IMR-90 (cell line): ENCODE results near the gene MEN1. TPM values are rescaled to one million over a fixed set of nuclear protein-coding genes. Genes with fewer than 3 reads are reported as not detected.

ENCODE experiments used
- ATAC-seq: fragments of 200-7000 bp; cut with Tn5 transposase; 2 replicates; pipeline ENCODE4 v1.9.1; 2020; ENCODE audit warnings: low read depth, mild to moderate bottlenecking, moderate library complexity
- BruUV-seq: library from RNA; stranded (reverse); fragments of 400-500 nt; replicated peaks from 2 replicates; lab custom pipeline; 2021; lab: Mats Ljungman, UMichigan
- CTCF ChIA-PET: fragments of 300-600 bp; formaldehyde crosslinking; extraction: SDS; loops from one replicate; lab custom pipeline; 2021; ENCODE audit warnings: antibody characterized with exemption; lab: Yijun Ruan, JAX
- POLR2A ChIA-PET: fragments of 300-600 bp; sonication (Branson Sonifier 250); formaldehyde crosslinking; loops from one replicate; lab custom pipeline; 2022; ENCODE audit warnings: antibody characterized with exemption; ENCODE audit not compliant: unreplicated experiment; lab: Charles Lee
- DNase-seq: peaks from one replicate; pipeline ENCODE4 v3.0.0; 2013
- H2AFZ ChIP-seq: replicated peaks from 2 replicates; pipeline ENCODE3; 2013; ENCODE audit warnings: low read length, mild to moderate bottlenecking; ENCODE audit not compliant: poor library complexity
- H2AK5ac ChIP-seq: 2 replicates; pipeline ENCODE4 v1.6.1; 2013; ENCODE audit warnings: low read depth, low read length, inconsistent platforms
- H2AK9ac ChIP-seq: replicated peaks from 2 replicates; pipeline ENCODE3; 2013; ENCODE audit warnings: mild to moderate bottlenecking, low read depth, low read length, moderate library complexity; ENCODE audit not compliant: poor library complexity
- H2BK120ac ChIP-seq: 2 replicates; pipeline ENCODE4 v1.6.1; 2013; ENCODE audit warnings: low read depth, low read length, inconsistent platforms
- H2BK15ac ChIP-seq: 3 replicates; pipeline ENCODE4 v1.6.1; 2013; ENCODE audit warnings: low read depth, low read length, inconsistent platforms
- H2BK20ac ChIP-seq: 2 replicates; pipeline ENCODE4 v1.6.1; 2013; ENCODE audit warnings: low read depth, mild to moderate bottlenecking, inconsistent platforms, low read length, moderate library complexity
- H2BK5ac ChIP-seq: 2 replicates; pipeline ENCODE4 v1.6.1; 2013; ENCODE audit warnings: mild to moderate bottlenecking, low read depth, low read length, inconsistent platforms; ENCODE audit not compliant: poor library complexity, severe bottlenecking
- H3K14ac ChIP-seq: replicated peaks from 2 replicates; pipeline ENCODE4 v1.6.1; 2013; ENCODE audit warnings: low read depth, low read length, inconsistent platforms
- H3K18ac ChIP-seq: 2 replicates; pipeline ENCODE4 v1.6.1; 2013; ENCODE audit warnings: low read depth, low read length, control low read depth
- H3K23ac ChIP-seq: 2 replicates; pipeline ENCODE4 v1.6.1; 2013; ENCODE audit warnings: low read depth, low read length, inconsistent platforms
- H3K27ac ChIP-seq: 2 replicates; pipeline ENCODE4 v1.5.1; 2013; ENCODE audit warnings: mild to moderate bottlenecking, control low read depth, low read length; ENCODE audit not compliant: insufficient read depth
- H3K27me3 ChIP-seq: 2 replicates; pipeline ENCODE4 v1.6.1; 2013; ENCODE audit warnings: low read length; ENCODE audit not compliant: control insufficient read depth, insufficient read depth
- H3K36me3 ChIP-seq: 2 replicates; pipeline ENCODE4 v1.6.1; 2013; ENCODE audit warnings: low read length, mixed read lengths; ENCODE audit not compliant: control insufficient read depth, insufficient read depth
- H3K4ac ChIP-seq: 2 replicates; pipeline ENCODE4 v1.6.1; 2013; ENCODE audit warnings: low read depth, low read length, inconsistent platforms
- H3K4me1 ChIP-seq: 2 replicates; pipeline ENCODE4 v1.6.1; 2013; ENCODE audit warnings: low read length, mixed read lengths; ENCODE audit not compliant: control insufficient read depth, insufficient read depth
- H3K4me2 ChIP-seq: 2 replicates; pipeline ENCODE4 v1.6.1; 2013; ENCODE audit warnings: low read depth, mild to moderate bottlenecking, control low read depth, low read length, moderate library complexity
- H3K4me3 ChIP-seq: 2 replicates; pipeline ENCODE4 v1.5.1; 2013; ENCODE audit warnings: low read depth, mild to moderate bottlenecking, control low read depth, low read length, moderate library complexity; ENCODE audit not compliant: insufficient read depth
- H3K56ac ChIP-seq: 2 replicates; pipeline ENCODE4 v1.6.1; 2013; ENCODE audit warnings: low read length, inconsistent platforms; ENCODE audit not compliant: insufficient read depth; ENCODE audit errors: extremely low read depth
- H3K79me1 ChIP-seq, 2 experiments: 2 replicates each; pipeline ENCODE4 v1.6.1; 2013; ENCODE audit warnings: low read length in 2 of 2, inconsistent platforms in 1 of 2, low read depth in 1 of 2
- H3K9ac ChIP-seq: 2 replicates; pipeline ENCODE4 v1.6.1; 2013; ENCODE audit warnings: low read depth, low read length, control low read depth
- H3K9me1 ChIP-seq: 2 replicates; pipeline ENCODE4 v1.6.1; 2013; ENCODE audit warnings: low read length, inconsistent platforms; ENCODE audit not compliant: insufficient read depth
- H3K9me3 ChIP-seq: 2 replicates; pipeline ENCODE4 v1.6.1; 2013; ENCODE audit warnings: low read length; ENCODE audit not compliant: control insufficient read depth, insufficient read depth
- H4K20me1 ChIP-seq: 2 replicates; pipeline ENCODE4 v1.6.1; 2013; ENCODE audit warnings: low read length, inconsistent platforms; ENCODE audit not compliant: insufficient read depth
- H4K5ac ChIP-seq: 2 replicates; pipeline ENCODE4 v1.6.1; 2013; ENCODE audit warnings: mild to moderate bottlenecking, low read depth, low read length, control low read depth
- H4K8ac ChIP-seq, 2 experiments: 2 replicates each; pipeline ENCODE4 v1.6.1; 2013; ENCODE audit warnings: low read depth in 2 of 2, low read length in 2 of 2, control low read depth in 1 of 2, inconsistent platforms in 1 of 2
- H4K91ac ChIP-seq: 2 replicates; pipeline ENCODE4 v1.6.1; 2013; ENCODE audit warnings: low read depth, low read length, inconsistent platforms; ENCODE audit not compliant: insufficient read depth
- BHLHE40 ChIP-seq: fragments of 150-350 bp; IDR thresholded peaks from 2 replicates; pipeline ENCODE4 v1.6.1; 2016; ENCODE audit warnings: mild to moderate bottlenecking, low read depth, low read length
- CEBPB ChIP-seq: IDR thresholded peaks from 2 replicates; pipeline ENCODE4 v1.6.1; 2012; ENCODE audit warnings: low read depth, low read length, improper control_type of control experiment
- MAZ ChIP-seq: IDR thresholded peaks from 2 replicates; pipeline ENCODE4 v1.6.1; 2012; ENCODE audit warnings: low read depth, mild to moderate bottlenecking, low read length, improper control_type of control experiment, moderate library complexity, borderline replicate concordance
- MXI1 ChIP-seq: IDR thresholded peaks from 2 replicates; pipeline ENCODE4 v1.6.1; 2012; ENCODE audit warnings: low read depth, mild to moderate bottlenecking, low read length, moderate library complexity, borderline replicate concordance
- RAD21 ChIP-seq: IDR thresholded peaks from 2 replicates; pipeline ENCODE4 v1.6.1; 2012; ENCODE audit warnings: low read length, improper control_type of control experiment
- WGBS, 2 experiments: methylation state at CpG; one replicate each; pipeline versions ENCODE4 v1.1.5 to v1.1.7; 2013; ENCODE audit warnings: missing lambda C conversion rate in 2 of 2; ENCODE audit not compliant: insufficient read length in 1 of 2; ENCODE audit errors: extremely low coverage in 2 of 2; 5-methylcytosine and 5-hydroxymethylcytosine counted together
- dilution Hi-C: fragments of 300-500 bp; cut with HindIII; formaldehyde crosslinking; loops from one replicate; pipeline ENCODE4 v1.14.3; 2018; ENCODE audit warnings: low sequenced_read_pairs; ENCODE audit not compliant: unreplicated experiment
- in situ Hi-C: fragments of 300-500 bp; cut with MboI; formaldehyde crosslinking; loops from 3 replicates; pipeline ENCODE4 v1.14.3; 2019; ENCODE audit warnings: low sequenced_read_pairs, inconsistent platforms, mixed read lengths
- intact Hi-C: fragments of 100-400 bp; cut with micrococcal nuclease; formaldehyde crosslinking; loops from 2 replicates; pipeline ENCODE4 v1.10.0; 2022
- polyA plus RNA-seq, 3 experiments: library from polyadenylated mRNA; depleted of rRNA; stranded (reverse); fragments of >200 nt; gene quantifications; 2 replicates each; pipeline ENCODE4 v1.2.3, GENCODE V29; 2012; ENCODE audit warnings: low replicate concordance in 1 of 3
- total RNA-seq: library from RNA; depleted of rRNA; stranded (reverse); fragments of >200 nt; gene quantifications from 2 replicates; pipeline ENCODE4 v1.2.3, GENCODE V29; 2012
- TF ChIP-seq, protein P1 (sequence below): fragments of 150-350 bp; IDR thresholded peaks from 2 replicates; pipeline ENCODE4 v1.6.1; 2016; ENCODE audit warnings: low read depth, mild to moderate bottlenecking, low read length, moderate library complexity, borderline replicate concordance

Gene MEN1
- total and polyA plus RNA-seq, 2 of the 4 experiments (the other 2 are of a cell fraction), result 8.8 to 35.7 TPM

- DNase-seq (no peak), ATAC-seq (no peak)
- no peak overlapping the region for H2BK120ac ChIP-seq
- ChIA-PET CTCF (no interaction called here), POLR2A (no interaction called here)
- H2AFZ ChIP-seq, result no peak overlapping the region
- in situ Hi-C loops, result no loop called here
- no peak overlapping the region for H2AK5ac ChIP-seq
- H3K4ac ChIP-seq, result no peak overlapping the region
- TF ChIP-seq MXI1 (no peak), RAD21 (no peak), MAZ (no peak), BHLHE40 (no peak), CEBPB (no peak)
- TF ChIP-seq, protein P1, sequence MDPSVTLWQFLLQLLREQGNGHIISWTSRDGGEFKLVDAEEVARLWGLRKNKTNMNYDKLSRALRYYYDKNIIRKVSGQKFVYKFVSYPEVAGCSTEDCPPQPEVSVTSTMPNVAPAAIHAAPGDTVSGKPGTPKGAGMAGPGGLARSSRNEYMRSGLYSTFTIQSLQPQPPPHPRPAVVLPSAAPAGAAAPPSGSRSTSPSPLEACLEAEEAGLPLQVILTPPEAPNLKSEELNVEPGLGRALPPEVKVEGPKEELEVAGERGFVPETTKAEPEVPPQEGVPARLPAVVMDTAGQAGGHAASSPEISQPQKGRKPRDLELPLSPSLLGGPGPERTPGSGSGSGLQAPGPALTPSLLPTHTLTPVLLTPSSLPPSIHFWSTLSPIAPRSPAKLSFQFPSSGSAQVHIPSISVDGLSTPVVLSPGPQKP, result no peak
- no peak overlapping the region for H4K5ac ChIP-seq
- H3K9me1 ChIP-seq, result no peaks in the 10 kb centered on the region
- intact Hi-C loops, result no loop called here
- dilution Hi-C loops, result no loop called here
- 95% methylated on average over 5 of the region's 11 CpGs; no CpG with 5 or more reads in 1 of the 2 experiments for WGBS, 2 experiments
- H2BK20ac ChIP-seq, result no peak overlapping the region
- no peak overlapping the region for H3K4me2 ChIP-seq
- no peak overlapping the region for H4K91ac ChIP-seq
- no peaks in the 10 kb centered on the region for H3K27me3 ChIP-seq
- no peaks in the 10 kb centered on the region for H3K79me1 ChIP-seq
- no peaks in the 10 kb centered on the region for H3K4me1 ChIP-seq
- H3K9me3 ChIP-seq, result no peaks in the 10 kb centered on the region
- H3K4me3 ChIP-seq, result no peak overlapping the region
- H2BK5ac ChIP-seq, result no peak overlapping the region
- no peak overlapping the region for H4K8ac ChIP-seq
- no peak overlapping the region for H3K18ac ChIP-seq
- H3K23ac ChIP-seq, result no peak overlapping the region
- H3K56ac ChIP-seq, result no peak overlapping the region
- peaks cover 28% of the 10 kb centered on the region for H3K36me3 ChIP-seq
- BruUV-seq, result no TSS peak
- H2BK15ac ChIP-seq, result no peak overlapping the region
- H3K9ac ChIP-seq, result no peak overlapping the region
- H3K14ac ChIP-seq, result no peak overlapping the region
- H4K20me1 ChIP-seq, result no peaks in the 10 kb centered on the region
- H3K27ac ChIP-seq, result no peak overlapping the region
- peak overlapping the region; percentile 61 for H2AK9ac ChIP-seq
These were observed 16.8 kb downstream of the MEN1 start for GRCh38 chr11:64793271-64794160.
